BLaER1 treated with 17β-estradiol and CSF1 and Interleukin-3, amounts not matched to agents 10 nM and 100 nM (cell line): Measurements from ENCODE around the gene PRORP.

Experiments used
- H3K27ac ChIP-seq, 11 experiments: shearing (Covaris generic); formaldehyde crosslinking; 2 replicates each; pipeline ENCODE4 v1.8.1; 2022
- H3K27me3 ChIP-seq, 11 experiments: shearing (Covaris generic); formaldehyde crosslinking; 2 replicates each; pipeline ENCODE4 v1.8.1; 2022
- H3K36me3 ChIP-seq, 11 experiments: shearing (Covaris generic); formaldehyde crosslinking; 2 replicates each; pipeline ENCODE4 v1.8.1; 2022
- H3K4me1 ChIP-seq, 10 experiments: shearing (Covaris generic); formaldehyde crosslinking; 2 replicates each; pipeline ENCODE4 v1.8.1; 2022
- H3K4me2 ChIP-seq, 11 experiments: shearing (Covaris generic); formaldehyde crosslinking; 2 replicates each; pipeline ENCODE4 v1.8.1; 2022
- H3K4me3 ChIP-seq, 10 experiments: shearing (Covaris generic); formaldehyde crosslinking; 2 replicates each; pipeline ENCODE4 v1.8.1; 2022
- H3K9ac ChIP-seq, 11 experiments: shearing (Covaris generic); formaldehyde crosslinking; 2 replicates each; pipeline ENCODE4 v1.8.1; 2022
- H3K9me3 ChIP-seq, 11 experiments: shearing (Covaris generic); formaldehyde crosslinking; replicated peaks in 1 of 11; 2 replicates each; pipeline ENCODE4 v1.8.1; 2022
- H4K20me1 ChIP-seq, 11 experiments: shearing (Covaris generic); formaldehyde crosslinking; 2 replicates each; pipeline ENCODE4 v1.8.1; 2022
- Cebpa-rat ChIP-seq, 11 experiments: shearing (Covaris generic); IDR thresholded peaks; 2 replicates each; pipeline ENCODE4 v1.8.1; 2022

Gene PRORP

GRCh38 chr14:35112641-35113040, 9.7 kb upstream of the PRORP start:
- H3K4me3 ChIP-seq: peak overlapping the region in 1 of 10 experiments; percentile 16; a peak in 2 of 20 replicates
- H3K36me3 ChIP-seq: peaks cover 88 to 100% (median 96%) of the 10 kb centered on the region in 11 experiments
- TF ChIP-seq Cebpa-rat (IDR thresholded peaks at IDR 0.05): no peak
- H3K4me1 ChIP-seq: peaks cover 0 to 10% (median 0%) of the 10 kb centered on the region in 10 experiments; a peak in 1 of 20 replicates
- H3K4me2 ChIP-seq: no peak overlapping the region
- no peaks in the 10 kb centered on the region for H3K27me3 ChIP-seq
- peaks cover 0 to 16% (median 10%) of the 10 kb centered on the region in 11 experiments; a peak in 9 of 22 replicates for H4K20me1 ChIP-seq
- no peak overlapping the region for H3K27ac ChIP-seq
- H3K9ac ChIP-seq: no peak overlapping the region
- peaks cover 24 to 43% (median 35%) of the 10 kb centered on the region in 11 experiments for H3K9me3 ChIP-seq

GRCh38 chr14:35113308-35113950, 8.9 kb upstream of the PRORP start:
- H3K36me3 ChIP-seq: peaks cover 81 to 100% (median 90%) of the 10 kb centered on the region in 11 experiments
- no peak overlapping the region for H3K4me2 ChIP-seq
- no peak overlapping the region for H3K4me3 ChIP-seq
- peaks cover 24 to 43% (median 35%) of the 10 kb centered on the region in 11 experiments for H3K9me3 ChIP-seq
- H4K20me1 ChIP-seq: peaks cover 0 to 22% (median 10%) of the 10 kb centered on the region in 11 experiments; a peak in 9 of 22 replicates
- H3K27ac ChIP-seq: no peak overlapping the region
- peaks cover 0 to 18% (median 0%) of the 10 kb centered on the region in 10 experiments; a peak in 4 of 20 replicates for H3K4me1 ChIP-seq
- no peaks in the 10 kb centered on the region for H3K27me3 ChIP-seq
- no peak for TF ChIP-seq Cebpa-rat (IDR thresholded peaks at IDR 0.05)
- H3K9ac ChIP-seq: no peak overlapping the region

GRCh38 chr14:35114036-35114435, 8.3 kb upstream of the PRORP start:
- Histone ChIP-seq H4K20me1 (peaks cover 0 to 26% (median 10%) of the 10 kb centered on the region in 11 experiments; a peak in 9 of 22 replicates), H3K27ac (no peak overlapping the region), H3K4me2 (no peak overlapping the region), H3K4me1 (peaks cover 0 to 24% (median 5%) of the 10 kb centered on the region in 10 experiments; a peak in 7 of 20 replicates), H3K9me3 (peaks cover 24 to 43% (median 35%) of the 10 kb centered on the region in 11 experiments), H3K4me3 (no peak overlapping the region), H3K9ac (no peak overlapping the region), H3K36me3 (peaks cover 79 to 100% (median 88%) of the 10 kb centered on the region in 11 experiments), H3K27me3 (no peaks in the 10 kb centered on the region)
- no peak for TF ChIP-seq Cebpa-rat (IDR thresholded peaks at IDR 0.05)

GRCh38 chr14:35116242-35116641, 6.1 kb upstream of the PRORP start:
- H3K36me3 ChIP-seq: peaks cover 65 to 94% (median 83%) of the 10 kb centered on the region in 11 experiments
- TF ChIP-seq Cebpa-rat (IDR thresholded peaks at IDR 0.05): no peak
- peaks cover 0 to 26% (median 10%) of the 10 kb centered on the region in 11 experiments; a peak in 9 of 22 replicates for H4K20me1 ChIP-seq
- H3K4me3 ChIP-seq: no peak overlapping the region
- no peak overlapping the region for H3K27ac ChIP-seq
- H3K9ac ChIP-seq: no peak overlapping the region
- peaks cover 13 to 45% (median 25%) of the 10 kb centered on the region in 10 experiments for H3K4me1 ChIP-seq
- no peak overlapping the region for H3K4me2 ChIP-seq
- peaks cover 24 to 42% (median 35%) of the 10 kb centered on the region in 11 experiments for H3K9me3 ChIP-seq
- no peaks in the 10 kb centered on the region for H3K27me3 ChIP-seq

- no peak for TF ChIP-seq Cebpa-rat (IDR thresholded peaks at IDR 0.05)
- H3K36me3 ChIP-seq: peaks cover 56 to 86% (median 75%) of the 10 kb centered on the region in 11 experiments
- no peaks in the 10 kb centered on the region for H3K27me3 ChIP-seq
Measured at GRCh38 chr14:35117112-35117511, 5.2 kb upstream of the PRORP start.

GRCh38 chr14:35121026-35121886, 1.1 kb upstream of the PRORP start:
- no peak for TF ChIP-seq Cebpa-rat (IDR thresholded peaks at IDR 0.05)
- Histone ChIP-seq H3K4me3 (peak overlapping the region; percentile 64 to 90 (median 77)), H3K27ac (peak overlapping the region; percentile 93 to 100 (median 98)), H3K4me2 (peak overlapping the region; percentile 78 to 98 (median 90)), H3K4me1 (peaks cover 39 to 72% (median 51%) of the 10 kb centered on the region in 10 experiments), H3K27me3 (no peaks in the 10 kb centered on the region), H4K20me1 (peaks cover 0 to 24% (median 8%) of the 10 kb centered on the region in 11 experiments; a peak in 8 of 22 replicates), H3K9me3 (no peaks in the 10 kb centered on the region), H3K36me3 (peaks cover 18 to 55% (median 38%) of the 10 kb centered on the region in 11 experiments), H3K9ac (peak overlapping the region; percentile 86 to 99 (median 96))

More at GRCh38 chr14:35117112-35117511, 5.2 kb upstream of the PRORP start:
- H3K4me1 ChIP-seq: peaks cover 13 to 45% (median 25%) of the 10 kb centered on the region in 10 experiments
- no peak overlapping the region for H3K27ac ChIP-seq
- H4K20me1 ChIP-seq: peaks cover 0 to 26% (median 10%) of the 10 kb centered on the region in 11 experiments; a peak in 8 of 22 replicates
- H3K4me3 ChIP-seq: no peak overlapping the region
- H3K4me2 ChIP-seq: no peak overlapping the region; a peak in 1 of 22 replicates
- H3K9me3 ChIP-seq: peaks cover 17 to 33% (median 26%) of the 10 kb centered on the region in 11 experiments
- 0 out of 22 replicates have a peak overlapping the region, but pooled peaks of 1 of the 11 experiments have one; percentile 11 for H3K9ac ChIP-seq

- Histone ChIP-seq H3K4me3 (peak overlapping the region; percentile 64 to 90 (median 77)), H3K4me2 (peak overlapping the region; percentile 81 to 98 (median 90)), H3K27me3 (no peaks in the 10 kb centered on the region), H3K9me3 (no peaks in the 10 kb centered on the region), H4K20me1 (peaks cover 0 to 9% (median 0%) of the 10 kb centered on the region in 11 experiments; a peak in 2 of 22 replicates), H3K27ac (peak overlapping the region; percentile 93 to 100 (median 98)), H3K9ac (peak overlapping the region; percentile 86 to 99 (median 96)), H3K4me1 (peaks cover 39 to 65% (median 51%) of the 10 kb centered on the region in 10 experiments), H3K36me3 (peaks cover 24 to 55% (median 37%) of the 10 kb centered on the region in 11 experiments)
- TF ChIP-seq Cebpa-rat (IDR thresholded peaks at IDR 0.05): no peak
Measured at GRCh38 chr14:35122696-35123387, 490 bp downstream of the PRORP start.

- Histone ChIP-seq H3K4me2 (peak overlapping the region; percentile 81 to 98 (median 90)), H3K9ac (peak overlapping the region; percentile 86 to 99 (median 96))
Measured at GRCh38 chr14:35123388-35123703, 994 bp downstream of the PRORP start.

More at GRCh38 chr14:35123388-35123703, 994 bp downstream of the PRORP start:
- TF ChIP-seq Cebpa-rat (IDR thresholded peaks at IDR 0.05): no peak
- Histone ChIP-seq H3K4me3 (peak overlapping the region; percentile 64 to 90 (median 77)), H3K27ac (peak overlapping the region; percentile 93 to 100 (median 98)), H3K4me1 (peaks cover 39 to 61% (median 51%) of the 10 kb centered on the region in 10 experiments), H3K27me3 (no peaks in the 10 kb centered on the region), H3K36me3 (peaks cover 29 to 55% (median 42%) of the 10 kb centered on the region in 11 experiments), H4K20me1 (0 out of 22 replicates have a peak, but pooled peaks cover 0 to 4% (median 0%) of the 10 kb centered on the region in 11 experiments), H3K9me3 (no peaks in the 10 kb centered on the region; a peak in 1 of 22 replicates)
